Ovary (tissue), 1 donor: ENCODE measurements around the gene PRKCH.

Experiments
- EP300 ChIP-seq: sonication (generic); formaldehyde crosslinking; IDR thresholded peaks from one replicate; pipeline ENCODE4 v1.6.1; 2017; ENCODE audit warnings: antibody characterized with exemption
- POLR2A ChIP-seq: fragments of 450-650 bp; IDR thresholded peaks from one replicate; pipeline ENCODE4 v1.6.1; 2017; ENCODE audit warnings: antibody characterized with exemption, mild to moderate bottlenecking, moderate library complexity

GRCh38 chr14:61330511-61330910, 9.1 kb downstream of the PRKCH start:
- TF ChIP-seq EP300 (no peak), POLR2A (no peak)
